IPS DF 4.7 (cell line): ENCODE results near the gene PAIP2.
"Not testable (repeated sequence)": the region's sequence is repeated elsewhere in the genome, so short reads cannot be mapped to it uniquely, and the experiment has no call there.

ENCODE experiments used
- DNase-seq: peaks from one replicate; pipeline ENCODE4 v3.0.0-alpha.2; 2013; ENCODE audit warnings: low spot score; ENCODE audit errors: extremely low read depth

PAIP2 gene

GRCh38 chr5:139315056-139315615 lies 26.5 kb upstream of the PAIP2 start:
- DNase-seq: no peak

- DNase-seq: no peak
Observed at GRCh38 chr5:139335811-139336210, 5.8 kb upstream of the PAIP2 start.

- no peak for DNase-seq
Observed at GRCh38 chr5:139340051-139340450, 1.6 kb upstream of the PAIP2 start.

GRCh38 chr5:139341187-139341688 lies 416 bp upstream of the PAIP2 start:
- DNase-seq: no peak

- DNase-seq: no peak
Observed at GRCh38 chr5:139342423-139342723, 719 bp downstream of the PAIP2 start.

GRCh38 chr5:139343476-139343875 lies 1.8 kb downstream of the PAIP2 start:
- DNase-seq: no peak

- DNase-seq: no peak
Observed at GRCh38 chr5:139344177-139344576, 2.5 kb downstream of the PAIP2 start.

GRCh38 chr5:139345442-139345841 lies 3.8 kb downstream of the PAIP2 start:
- DNase-seq: not testable (repeated sequence)

- DNase-seq: not testable (repeated sequence)
Observed at GRCh38 chr5:139347863-139348262, 6.2 kb downstream of the PAIP2 start.

GRCh38 chr5:139354186-139354585 lies 12.5 kb downstream of the PAIP2 start:
- DNase-seq: no peak

GRCh38 chr5:139355900-139356299 lies 14.2 kb downstream of the PAIP2 start:
- DNase-seq: not testable (repeated sequence)

- no peak for DNase-seq
Observed at GRCh38 chr5:139358064-139358463, 16.4 kb downstream of the PAIP2 start.

GRCh38 chr5:139360384-139360783 lies 18.7 kb downstream of the PAIP2 start:
- no peak for DNase-seq

- DNase-seq: no peak
Observed at GRCh38 chr5:139361835-139362429, 20.3 kb downstream of the PAIP2 start.

- no peak for DNase-seq
Observed at GRCh38 chr5:139363937-139364336, 22.3 kb downstream of the PAIP2 start.

GRCh38 chr5:139364466-139364865 lies 22.8 kb downstream of the PAIP2 start:
- no peak for DNase-seq

GRCh38 chr5:139368613-139369012 lies 27.0 kb downstream of the PAIP2 start:
- no peak for DNase-seq

- DNase-seq: no peak
Observed at GRCh38 chr5:139369181-139369580, 27.5 kb downstream of the PAIP2 start.

GRCh38 chr5:139371482-139372435 lies 30.1 kb downstream of the PAIP2 start:
- DNase-seq: no peak

- DNase-seq: no peak
Observed at GRCh38 chr5:139374909-139375308, 33.3 kb downstream of the PAIP2 start.

- DNase-seq: no peak
Observed at GRCh38 chr5:139376364-139376763, 34.7 kb downstream of the PAIP2 start.

- DNase-seq: no peak
Observed at GRCh38 chr5:139377226-139377625, 35.6 kb downstream of the PAIP2 start.
